H1 (cell line): Measurements from ENCODE around the gene CCDC28B. TPM values are rescaled to one million over a fixed set of nuclear protein-coding genes. Genes with fewer than 3 reads are reported as not detected.

ENCODE experiments used
- BCL11A ChIP-seq, 2 experiments: IDR thresholded peaks; one replicate each; pipeline ENCODE4 v1.6.1; 2011; ENCODE audit warnings: low read depth in 2 of 2, low read length in 2 of 2, mild to moderate bottlenecking in 2 of 2
- CHD1 ChIP-seq: IDR thresholded peaks from 2 replicates; pipeline ENCODE4 v1.6.1; 2012; ENCODE audit warnings: low read depth, low read length, improper control_type of control experiment
- E2F6 ChIP-seq: IDR thresholded peaks from 2 replicates; pipeline ENCODE4 v1.6.1; 2012; ENCODE audit warnings: inconsistent platforms
- EP300 ChIP-seq, 2 experiments: IDR thresholded peaks; 1 replicate in 1 of 2; 2 replicates in 1 of 2; pipeline ENCODE4 v1.6.1; 2011 to 2012; ENCODE audit warnings: low read depth in 2 of 2, low read length in 2 of 2, mild to moderate bottlenecking in 2 of 2, borderline replicate concordance in 1 of 2, inconsistent platforms in 1 of 2, moderate library complexity in 1 of 2
- NRF1 ChIP-seq: IDR thresholded peaks from 2 replicates; pipeline ENCODE4 v1.6.1; 2011; ENCODE audit warnings: mild to moderate bottlenecking, low read depth, low read length, improper control_type of control experiment
- polyA plus RNA-seq, 7 experiments: library from polyadenylated mRNA; depleted of rRNA in 3 of 7; stranded (reverse) in 5 of 7; unstranded in 2 of 7; fragments of >200 nt in 5 of 7; fragments of 200-250 nt in 2 of 7; gene quantifications; 1 replicate in 5 of 7; 2 replicates in 1 of 7; 4 replicates in 1 of 7; pipeline versions ENCODE4 v1.2.1 to v1.2.3, GENCODE V29; 2011 to 2013; ENCODE audit warnings: missing spikeins in 2 of 7, mixed read lengths in 2 of 7
- total RNA-seq: library from RNA; stranded (reverse); fragmentation: NEBNext Ultra II Directional; extraction: Animal tissue kit (Norgen Biotek cat#: 25700); gene quantifications from 2 replicates; pipeline ENCODE4 v1.2.1, GENCODE V29; 2021

The CCDC28B gene
- total and polyA plus RNA-seq, 2 of the 8 experiments (the other 6 are each of a cell fraction or from before 2014, with no cell fraction given): 16.7 to 17.1 TPM

GRCh38 chr1:32247452-32247851, 47.1 kb downstream of the CCDC28B start (continued):
- TF ChIP-seq BCL11A (IDR thresholded peaks at IDR 0.05; ENCODE audit: low read depth in 2 of 2, low read length in 2 of 2): no peak
- no peak for TF ChIP-seq EP300 (IDR thresholded peaks at IDR 0.05; ENCODE audit: borderline replicate concordance in 1 of 2, low read depth in 2 of 2, low read length in 2 of 2)
- TF ChIP-seq CHD1: no peak
- TF ChIP-seq E2F6: no peak
- TF ChIP-seq NRF1: no peak
- TF ChIP-seq, all 59 proteins: peak for 0
